SK-N-SH (cell line): ENCODE measurements around the gene POLD3.

Experiments
- GATA2 ChIP-seq: sonication (generic); formaldehyde crosslinking; IDR thresholded peaks from 2 replicates; pipeline ENCODE4 v1.5.0; 2020; ENCODE audit warnings: mild to moderate bottlenecking, missing genetic modification reagents
- MAX ChIP-seq: IDR thresholded peaks from 2 replicates; pipeline ENCODE4 v1.4.0; 2012; ENCODE audit warnings: low read depth
- POLR2AphosphoS5 ChIP-seq: IDR thresholded peaks from 2 replicates; pipeline ENCODE4 v1.6.1; 2012; ENCODE audit warnings: low read depth, low read length
- TF ChIP-seq, protein P1 (sequence below): fragments of 200-600 bp; sonication (generic); IDR thresholded peaks from 2 replicates; pipeline ENCODE4 v1.6.1; 2017; ENCODE audit warnings: antibody characterized with exemption, mild to moderate bottlenecking, moderate library complexity

GRCh38 chr11:74626604-74627003, 34.2 kb downstream of the POLD3 start:
- TF ChIP-seq POLR2AphosphoS5 (no peak), MAX (no peak), GATA2 (no peak)
- TF ChIP-seq, protein P1, sequence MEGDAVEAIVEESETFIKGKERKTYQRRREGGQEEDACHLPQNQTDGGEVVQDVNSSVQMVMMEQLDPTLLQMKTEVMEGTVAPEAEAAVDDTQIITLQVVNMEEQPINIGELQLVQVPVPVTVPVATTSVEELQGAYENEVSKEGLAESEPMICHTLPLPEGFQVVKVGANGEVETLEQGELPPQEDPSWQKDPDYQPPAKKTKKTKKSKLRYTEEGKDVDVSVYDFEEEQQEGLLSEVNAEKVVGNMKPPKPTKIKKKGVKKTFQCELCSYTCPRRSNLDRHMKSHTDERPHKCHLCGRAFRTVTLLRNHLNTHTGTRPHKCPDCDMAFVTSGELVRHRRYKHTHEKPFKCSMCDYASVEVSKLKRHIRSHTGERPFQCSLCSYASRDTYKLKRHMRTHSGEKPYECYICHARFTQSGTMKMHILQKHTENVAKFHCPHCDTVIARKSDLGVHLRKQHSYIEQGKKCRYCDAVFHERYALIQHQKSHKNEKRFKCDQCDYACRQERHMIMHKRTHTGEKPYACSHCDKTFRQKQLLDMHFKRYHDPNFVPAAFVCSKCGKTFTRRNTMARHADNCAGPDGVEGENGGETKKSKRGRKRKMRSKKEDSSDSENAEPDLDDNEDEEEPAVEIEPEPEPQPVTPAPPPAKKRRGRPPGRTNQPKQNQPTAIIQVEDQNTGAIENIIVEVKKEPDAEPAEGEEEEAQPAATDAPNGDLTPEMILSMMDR = no peak
